ENCODE measurements around the gene LCAT.

DNA sequence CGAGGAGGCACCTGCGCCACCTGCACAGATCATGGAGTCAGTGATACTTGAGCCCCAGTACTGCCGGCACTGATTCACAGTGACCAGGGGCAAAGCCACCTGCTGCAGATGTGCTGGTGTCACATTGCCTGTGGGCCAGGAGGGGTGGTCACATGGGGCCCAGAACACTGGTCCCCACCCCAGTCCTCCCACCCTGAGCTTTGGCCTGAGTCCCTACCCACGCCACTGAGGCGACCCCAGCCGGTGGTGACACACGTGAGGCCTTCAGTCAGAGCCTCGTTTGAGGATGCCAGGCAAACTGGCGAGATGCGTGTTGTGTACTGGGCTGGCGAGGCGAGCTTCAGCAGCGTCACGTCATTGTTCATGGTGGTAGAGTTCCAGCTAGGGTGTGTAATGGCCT, 13.7 kb downstream of the LCAT start:
- TF ChIP-seq, protein P1, sequence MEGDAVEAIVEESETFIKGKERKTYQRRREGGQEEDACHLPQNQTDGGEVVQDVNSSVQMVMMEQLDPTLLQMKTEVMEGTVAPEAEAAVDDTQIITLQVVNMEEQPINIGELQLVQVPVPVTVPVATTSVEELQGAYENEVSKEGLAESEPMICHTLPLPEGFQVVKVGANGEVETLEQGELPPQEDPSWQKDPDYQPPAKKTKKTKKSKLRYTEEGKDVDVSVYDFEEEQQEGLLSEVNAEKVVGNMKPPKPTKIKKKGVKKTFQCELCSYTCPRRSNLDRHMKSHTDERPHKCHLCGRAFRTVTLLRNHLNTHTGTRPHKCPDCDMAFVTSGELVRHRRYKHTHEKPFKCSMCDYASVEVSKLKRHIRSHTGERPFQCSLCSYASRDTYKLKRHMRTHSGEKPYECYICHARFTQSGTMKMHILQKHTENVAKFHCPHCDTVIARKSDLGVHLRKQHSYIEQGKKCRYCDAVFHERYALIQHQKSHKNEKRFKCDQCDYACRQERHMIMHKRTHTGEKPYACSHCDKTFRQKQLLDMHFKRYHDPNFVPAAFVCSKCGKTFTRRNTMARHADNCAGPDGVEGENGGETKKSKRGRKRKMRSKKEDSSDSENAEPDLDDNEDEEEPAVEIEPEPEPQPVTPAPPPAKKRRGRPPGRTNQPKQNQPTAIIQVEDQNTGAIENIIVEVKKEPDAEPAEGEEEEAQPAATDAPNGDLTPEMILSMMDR (IDR thresholded peaks at IDR 0.05), result no peak
- no peak for TF ChIP-seq POLR2A (IDR thresholded peaks at IDR 0.05)

All from Peyer's patch (tissue), 4 donors.